KOPT-K1 (cell line): Measurements from ENCODE around the gene EPB41L5.
A peak's percentile ranks its signal among the peaks of the same experiment; 100 is the strongest.

Source experiments
- H3K27ac ChIP-seq: fragments of 200-600 bp; sonication (generic); 2 replicates; pipeline ENCODE4 v1.5.1; 2016; ENCODE audit warnings: antibody characterized with exemption, mild to moderate bottlenecking, low read depth, low read length; ENCODE audit not compliant: poor library complexity, severe bottlenecking
- H3K36me3 ChIP-seq: fragments of 200-600 bp; sonication (generic); 2 replicates; pipeline ENCODE4 v1.5.1; 2017; ENCODE audit warnings: antibody characterized with exemption, mild to moderate bottlenecking, low read length, moderate library complexity; ENCODE audit not compliant: insufficient read depth
- H3K9me3 ChIP-seq: fragments of 200-600 bp; sonication (generic); 2 replicates; pipeline ENCODE4 v1.5.1; 2017; ENCODE audit warnings: antibody characterized with exemption, low read length, mild to moderate bottlenecking; ENCODE audit not compliant: insufficient read depth, poor library complexity, severe bottlenecking

EPB41L5 gene

GRCh38 chr2:120224735-120225548, 212.1 kb downstream of the EPB41L5 start:
- H3K27ac ChIP-seq = no peak overlapping the region
- no peaks in the 10 kb centered on the region for H3K9me3 ChIP-seq
- peaks cover 25% of the 10 kb centered on the region for H3K36me3 ChIP-seq

GRCh38 chr2:120225549-120226065, 212.7 kb downstream of the EPB41L5 start:
- no peak overlapping the region for H3K27ac ChIP-seq
- peaks cover 18% of the 10 kb centered on the region for H3K36me3 ChIP-seq
- no peaks in the 10 kb centered on the region for H3K9me3 ChIP-seq

DNA sequence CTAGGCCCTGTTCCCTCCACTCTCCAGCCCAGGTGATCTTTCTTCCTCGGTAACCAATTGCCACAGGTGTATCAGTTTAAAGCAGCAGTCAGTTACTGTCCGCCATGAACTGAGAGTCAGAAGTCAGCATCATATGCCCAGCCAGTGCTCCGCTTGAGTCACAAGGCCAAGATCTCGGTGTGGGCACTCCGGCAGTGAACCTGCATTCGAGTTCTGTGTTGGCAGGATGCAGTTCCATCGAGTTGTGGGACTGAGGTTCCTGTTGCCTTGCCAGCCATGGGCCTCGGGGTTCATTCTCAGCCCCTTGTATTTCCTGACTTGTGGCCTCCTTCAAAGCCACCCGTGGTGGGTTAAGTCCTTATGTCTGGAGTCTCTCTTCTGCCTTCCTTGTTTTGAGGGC, 213.4 kb downstream of the EPB41L5 start:
- H3K27ac ChIP-seq = no peak overlapping the region
- peaks cover 11% of the 10 kb centered on the region for H3K36me3 ChIP-seq
- H3K9me3 ChIP-seq = no peaks in the 10 kb centered on the region

GRCh38 chr2:120227111-120227991, 214.5 kb downstream of the EPB41L5 start:
- Histone ChIP-seq H3K27ac (peak overlapping the region; percentile 59), H3K9me3 (no peaks in the 10 kb centered on the region), H3K36me3 (peaks cover 1% of the 10 kb centered on the region; the same call in 1 of the 2 replicates)

- Histone ChIP-seq H3K9me3 (no peaks in the 10 kb centered on the region), H3K36me3 (no peaks in the 10 kb centered on the region), H3K27ac (peak overlapping the region; percentile 59)
These were observed 215.6 kb downstream of the EPB41L5 start for GRCh38 chr2:120228503-120228902.
